H9 (cell line): ENCODE measurements around the gene FCRL3. TPM values are rescaled to one million over a fixed set of nuclear protein-coding genes. Genes with fewer than 3 reads are reported as not detected.

Experiments used
- DNase-seq: peaks from one replicate; pipeline ENCODE4 v3.0.0-alpha.2; 2017
- H2AFZ ChIP-seq: one replicate; pipeline ENCODE4 v1.6.1; 2013; ENCODE audit warnings: mild to moderate bottlenecking, low read length, control low read depth, moderate library complexity
- H2AK5ac ChIP-seq: 2 replicates; pipeline ENCODE4 v1.6.1; 2013; ENCODE audit warnings: low read length, control low read depth, mixed read lengths; ENCODE audit not compliant: insufficient read length
- H2BK120ac ChIP-seq: one replicate; pipeline ENCODE4 v1.6.1; 2013; ENCODE audit warnings: low read depth, mild to moderate bottlenecking, low read length, control low read depth, inconsistent platforms; ENCODE audit not compliant: poor library complexity, severe bottlenecking
- H2BK12ac ChIP-seq: 2 replicates; pipeline ENCODE4 v1.6.1; 2013; ENCODE audit warnings: low read length, control low read depth, mixed read lengths, low read depth; ENCODE audit not compliant: insufficient read length
- H2BK15ac ChIP-seq: 2 replicates; pipeline ENCODE4 v1.6.1; 2013; ENCODE audit warnings: low read depth, low read length, control low read depth
- H2BK20ac ChIP-seq: one replicate; pipeline ENCODE4 v1.6.1; 2013; ENCODE audit warnings: low read depth, mild to moderate bottlenecking, low read length, control low read depth, inconsistent platforms; ENCODE audit not compliant: poor library complexity, severe bottlenecking
- H2BK5ac ChIP-seq: 2 replicates; pipeline ENCODE4 v1.6.1; 2013; ENCODE audit warnings: low read length, control low read depth, mixed read lengths; ENCODE audit not compliant: insufficient read length
- H3K14ac ChIP-seq: 2 replicates; pipeline ENCODE4 v1.6.1; 2013; ENCODE audit warnings: low read length, control low read depth; ENCODE audit not compliant: insufficient read depth
- H3K18ac ChIP-seq: 2 replicates; pipeline ENCODE4 v1.6.1; 2013; ENCODE audit warnings: low read depth, mild to moderate bottlenecking, mixed read lengths, low read length, control low read depth; ENCODE audit not compliant: insufficient read length
- H3K23ac ChIP-seq: 2 replicates; pipeline ENCODE4 v1.6.1; 2013; ENCODE audit warnings: low read length, control low read depth, mixed read lengths, low read depth; ENCODE audit not compliant: insufficient read length
- H3K23me2 ChIP-seq: 2 replicates; pipeline ENCODE4 v1.6.1; 2013; ENCODE audit warnings: low read depth, mild to moderate bottlenecking, mixed read lengths, low read length, control low read depth; ENCODE audit not compliant: insufficient read length, poor library complexity, severe bottlenecking
- H3K27ac ChIP-seq: 2 replicates; pipeline ENCODE4 v1.5.1; 2013; ENCODE audit warnings: low read length, control low read depth, mixed read lengths, low read depth; ENCODE audit not compliant: insufficient read length
- H3K27me3 ChIP-seq: 2 replicates; pipeline ENCODE4 v1.6.1; 2013; ENCODE audit warnings: low read length, control low read depth, inconsistent platforms; ENCODE audit not compliant: insufficient read depth
- H3K4ac ChIP-seq: 2 replicates; pipeline ENCODE4 v1.6.1; 2013; ENCODE audit warnings: low read depth, mild to moderate bottlenecking, control low read depth, inconsistent platforms, low read length, moderate library complexity
- H3K4me1 ChIP-seq: 2 replicates; pipeline ENCODE4 v1.6.1; 2013; ENCODE audit warnings: low read length, control low read depth, inconsistent platforms; ENCODE audit not compliant: insufficient read depth
- H3K4me2 ChIP-seq: 2 replicates; pipeline ENCODE4 v1.6.1; 2013; ENCODE audit warnings: low read length, control low read depth, mixed read lengths; ENCODE audit not compliant: insufficient read length, insufficient read depth
- H3K56ac ChIP-seq: 2 replicates; pipeline ENCODE4 v1.6.1; 2013; ENCODE audit warnings: low read depth, mild to moderate bottlenecking, mixed read lengths, low read length, control low read depth; ENCODE audit not compliant: insufficient read length
- H3K79me1 ChIP-seq: 2 replicates; pipeline ENCODE4 v1.6.1; 2013; ENCODE audit warnings: low read depth, mild to moderate bottlenecking, moderate library complexity, low read length, control low read depth, inconsistent platforms; ENCODE audit not compliant: insufficient read depth, poor library complexity, severe bottlenecking
- H3K79me2 ChIP-seq: 2 replicates; pipeline ENCODE4 v1.6.1; 2013; ENCODE audit warnings: low read length, control low read depth, inconsistent platforms; ENCODE audit not compliant: insufficient read depth
- H3K9ac ChIP-seq: 2 replicates; pipeline ENCODE4 v1.6.1; 2013; ENCODE audit warnings: low read length, control low read depth, mixed read lengths; ENCODE audit not compliant: insufficient read length; ENCODE audit errors: extremely low read depth
- H3K9me3 ChIP-seq: one replicate; pipeline ENCODE4 v1.6.1; 2013; ENCODE audit warnings: low read depth, low read length, inconsistent platforms; ENCODE audit not compliant: control insufficient read depth
- H3T11ph ChIP-seq: one replicate; pipeline ENCODE4 v1.6.1; 2013; ENCODE audit warnings: mild to moderate bottlenecking, low read length, control low read depth, inconsistent platforms
- H4K20me1 ChIP-seq: one replicate; pipeline ENCODE4 v1.6.1; 2013; ENCODE audit not compliant: control insufficient read depth, insufficient read length, insufficient read depth
- H4K5ac ChIP-seq: 2 replicates; pipeline ENCODE4 v1.6.1; 2013; ENCODE audit warnings: low read depth, mild to moderate bottlenecking, mixed read lengths, low read length, control low read depth; ENCODE audit not compliant: insufficient read length
- H4K8ac ChIP-seq: replicated peaks from 2 replicates; pipeline ENCODE4 v1.6.1; 2013; ENCODE audit warnings: low read length, control low read depth, mixed read lengths, low read depth; ENCODE audit not compliant: insufficient read length
- H4K91ac ChIP-seq: 2 replicates; pipeline ENCODE4 v1.6.1; 2013; ENCODE audit warnings: low read depth, mild to moderate bottlenecking, moderate library complexity, mixed read lengths, low read length, control low read depth; ENCODE audit not compliant: insufficient read length
- H3K27ac Mint-ChIP-seq, 3 experiments: 2 replicates in 2 of 3; 3 replicates in 1 of 3; pipeline ENCODE4 v1.8.0; 2020 to 2021; ENCODE audit warnings: mixed read lengths in 3 of 3, mild to moderate bottlenecking in 1 of 3, moderate library complexity in 1 of 3
- H3K27me3 Mint-ChIP-seq: 2 replicates; pipeline ENCODE4 v1.8.0; 2021; ENCODE audit warnings: low read depth, mild to moderate bottlenecking, moderate library complexity, mixed read lengths
- H3K36me3 Mint-ChIP-seq, 3 experiments: 2 replicates in 2 of 3; 3 replicates in 1 of 3; pipeline ENCODE4 v1.8.0; 2020 to 2021; ENCODE audit warnings: low read depth in 3 of 3, mixed read lengths in 3 of 3; ENCODE audit not compliant: insufficient read depth in 1 of 3
- H3K4me1 Mint-ChIP-seq, 2 experiments: 2 replicates each; pipeline ENCODE4 v1.8.0; 2020; ENCODE audit warnings: mixed read lengths in 2 of 2
- H3K4me3 Mint-ChIP-seq, 2 experiments: 2 replicates in 1 of 2; 3 replicates in 1 of 2; pipeline ENCODE4 v1.8.0; 2020 to 2021; ENCODE audit warnings: mild to moderate bottlenecking in 2 of 2, mixed read lengths in 2 of 2, moderate library complexity in 1 of 2
- H3K9me3 Mint-ChIP-seq, 2 experiments: 2 replicates in 1 of 2; 3 replicates in 1 of 2; pipeline ENCODE4 v1.8.0; 2020; ENCODE audit warnings: mild to moderate bottlenecking in 2 of 2, mixed read lengths in 2 of 2, moderate library complexity in 1 of 2
- WGBS: extraction: QIAGEN DNeasy Blood & Tissue Kit; methylation state at CpG from one replicate; pipeline ENCODE4 v1.1.7; 2013; ENCODE audit warnings: missing lambda C conversion rate, low lambda C conversion rate, mixed read lengths; ENCODE audit not compliant: insufficient read length; ENCODE audit errors: extremely low coverage; 5-methylcytosine and 5-hydroxymethylcytosine counted together
- total RNA-seq: library from RNA; stranded (reverse); gene quantifications from 2 replicates; pipeline ENCODE4 v1.2.1, GENCODE V29; 2021
- TF ChIP-seq, protein P1 (sequence below): fragments of 200-600 bp; sonication (generic); conservative IDR thresholded peaks from 3 replicates; pipeline ENCODE4 v1.8.0; 2021; ENCODE audit warnings: antibody characterized with exemption, mild to moderate bottlenecking

FCRL3 gene
- total RNA-seq, 1 experiment from 2014 or later: not detected

DNA sequence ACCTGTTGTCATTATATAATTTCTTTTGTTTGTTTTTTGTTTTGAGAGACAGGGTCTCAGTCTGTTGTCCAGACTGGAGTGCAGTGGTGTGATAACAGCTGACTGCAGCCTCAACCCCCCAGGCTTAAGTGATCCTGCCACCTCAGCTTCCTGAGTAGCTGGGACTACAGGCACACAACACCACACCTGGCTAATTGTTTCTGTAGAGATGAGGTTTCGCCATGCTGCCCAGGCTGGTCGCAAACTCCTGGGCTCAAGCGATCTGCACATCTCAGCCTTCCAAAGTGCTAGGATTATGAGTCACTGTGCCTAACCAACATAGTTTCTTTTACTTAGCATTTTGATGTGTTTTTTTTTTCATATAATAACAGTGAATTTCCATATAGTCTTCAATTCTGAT is 52.3 kb downstream of the FCRL3 start:
- DNase-seq: no peak
- Histone ChIP-seq H3K23ac (no peak overlapping the region), H3K4ac (no peak overlapping the region), H3K9ac (no peak overlapping the region), H4K20me1 (no peaks in the 10 kb centered on the region), H4K8ac (no peak overlapping the region), H2BK12ac (no peak overlapping the region), H3K14ac (no peak overlapping the region), H2BK120ac (no peak overlapping the region), H2BK15ac (no peak overlapping the region), H4K5ac (no peak overlapping the region), H2BK5ac (no peak overlapping the region), H3K56ac (no peak overlapping the region), H3T11ph (no peak overlapping the region), H3K79me1 (no peaks in the 10 kb centered on the region), H3K27me3 (no peaks in the 10 kb centered on the region), H2AFZ (no peak overlapping the region), H2AK5ac (no peak overlapping the region), H3K27ac (no peak overlapping the region), H4K91ac (no peak overlapping the region), H3K4me1 (no peaks in the 10 kb centered on the region), H3K79me2 (no peaks in the 10 kb centered on the region), H2BK20ac (no peak overlapping the region), H3K9me3 (no peaks in the 10 kb centered on the region), H3K4me2 (no peak overlapping the region), H3K18ac (no peak overlapping the region), H3K23me2 (no peaks in the 10 kb centered on the region)
- WGBS: no CpG with 5 or more reads among the region's 3 CpGs
- H3K4me3 Mint-ChIP-seq: no peak overlapping the region
- no peaks in the 10 kb centered on the region for H3K36me3 Mint-ChIP-seq
- H3K27me3 Mint-ChIP-seq: no peaks in the 10 kb centered on the region
- H3K4me1 Mint-ChIP-seq: no peaks in the 10 kb centered on the region
- no peak overlapping the region for H3K27ac Mint-ChIP-seq
- no peaks in the 10 kb centered on the region for H3K9me3 Mint-ChIP-seq
- TF ChIP-seq, protein P1, sequence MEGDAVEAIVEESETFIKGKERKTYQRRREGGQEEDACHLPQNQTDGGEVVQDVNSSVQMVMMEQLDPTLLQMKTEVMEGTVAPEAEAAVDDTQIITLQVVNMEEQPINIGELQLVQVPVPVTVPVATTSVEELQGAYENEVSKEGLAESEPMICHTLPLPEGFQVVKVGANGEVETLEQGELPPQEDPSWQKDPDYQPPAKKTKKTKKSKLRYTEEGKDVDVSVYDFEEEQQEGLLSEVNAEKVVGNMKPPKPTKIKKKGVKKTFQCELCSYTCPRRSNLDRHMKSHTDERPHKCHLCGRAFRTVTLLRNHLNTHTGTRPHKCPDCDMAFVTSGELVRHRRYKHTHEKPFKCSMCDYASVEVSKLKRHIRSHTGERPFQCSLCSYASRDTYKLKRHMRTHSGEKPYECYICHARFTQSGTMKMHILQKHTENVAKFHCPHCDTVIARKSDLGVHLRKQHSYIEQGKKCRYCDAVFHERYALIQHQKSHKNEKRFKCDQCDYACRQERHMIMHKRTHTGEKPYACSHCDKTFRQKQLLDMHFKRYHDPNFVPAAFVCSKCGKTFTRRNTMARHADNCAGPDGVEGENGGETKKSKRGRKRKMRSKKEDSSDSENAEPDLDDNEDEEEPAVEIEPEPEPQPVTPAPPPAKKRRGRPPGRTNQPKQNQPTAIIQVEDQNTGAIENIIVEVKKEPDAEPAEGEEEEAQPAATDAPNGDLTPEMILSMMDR: no peak
